GM18861 (cell line): ENCODE measurements around the gene SRGAP1.
"Not testable (repeated sequence)": the region's sequence is repeated elsewhere in the genome, so short reads cannot be mapped to it uniquely, and the experiment has no call there.

ENCODE experiments used
- ATAC-seq: cut with Tn5 transposase; IDR thresholded peaks from one replicate; pipeline ENCODE4 v1.9.1; 2021; ENCODE audit not compliant: unreplicated experiment

The SRGAP1 gene

GRCh38 chr12:64036414-64036813 is 191.9 kb downstream of the SRGAP1 start:
- ATAC-seq = no peak

GRCh38 chr12:64039281-64039871 is 194.9 kb downstream of the SRGAP1 start:
- ATAC-seq = no peak

GRCh38 chr12:64042911-64043310 is 198.4 kb downstream of the SRGAP1 start:
- no peak for ATAC-seq

GRCh38 chr12:64044191-64044590 is 199.7 kb downstream of the SRGAP1 start:
- no peak for ATAC-seq

GRCh38 chr12:64051057-64051456 is 206.6 kb downstream of the SRGAP1 start:
- ATAC-seq = no peak

- ATAC-seq = no peak
Observed at GRCh38 chr12:64053117-64053516, 208.6 kb downstream of the SRGAP1 start.

- no peak for ATAC-seq
Observed at GRCh38 chr12:64054079-64054520, 209.6 kb downstream of the SRGAP1 start.

GRCh38 chr12:64056741-64057140 is 212.2 kb downstream of the SRGAP1 start:
- no peak for ATAC-seq

- no peak for ATAC-seq
Observed at GRCh38 chr12:64057706-64058105, 213.2 kb downstream of the SRGAP1 start.

GRCh38 chr12:64058541-64059265 is 214.2 kb downstream of the SRGAP1 start:
- no peak for ATAC-seq

GRCh38 chr12:64059685-64060084 is 215.2 kb downstream of the SRGAP1 start:
- no peak for ATAC-seq

- ATAC-seq = no peak
Observed at GRCh38 chr12:64061868-64062375, 217.4 kb downstream of the SRGAP1 start.

GRCh38 chr12:64063121-64063520 is 218.6 kb downstream of the SRGAP1 start:
- ATAC-seq = no peak

GRCh38 chr12:64064240-64064639 is 219.7 kb downstream of the SRGAP1 start:
- ATAC-seq = no peak

- ATAC-seq = no peak
Observed at GRCh38 chr12:64064706-64065105, 220.2 kb downstream of the SRGAP1 start.

GRCh38 chr12:64065881-64066451 is 221.5 kb downstream of the SRGAP1 start:
- no peak for ATAC-seq

- no peak for ATAC-seq
Observed at GRCh38 chr12:64066776-64067175, 222.3 kb downstream of the SRGAP1 start.

GRCh38 chr12:64070454-64070853 is 226.0 kb downstream of the SRGAP1 start:
- ATAC-seq = no peak

GRCh38 chr12:64072916-64073575 is 228.5 kb downstream of the SRGAP1 start:
- ATAC-seq = no peak

- not testable (repeated sequence) for ATAC-seq
Observed at GRCh38 chr12:64076565-64076964, 232.1 kb downstream of the SRGAP1 start.

- ATAC-seq = no peak
Observed at GRCh38 chr12:64077922-64078321, 233.4 kb downstream of the SRGAP1 start.
